Esophagus squamous epithelium (tissue), 5 donors: Measurements from ENCODE around the gene ZFHX3. TPM values are rescaled to one million over a fixed set of nuclear protein-coding genes. Genes with fewer than 3 reads are reported as not detected.

Experiments used
- DNase-seq: peaks from one replicate; lab custom pipeline; 2025; lab: John Stamatoyannopoulos, UW
- H3K27ac ChIP-seq, 4 donors: fragments of 200-600 bp; sonication (generic); one replicate each; pipeline ENCODE4 v1.5.1; 2016 to 2019; ENCODE audit warnings: mild to moderate bottlenecking in 1 of 4
- H3K27me3 ChIP-seq, 4 donors: fragments of 200-600 bp; sonication (generic); 1 replicate in 3 of 4; 2 replicates in 1 of 4; pipeline versions ENCODE4 v1.5.1 to v1.6.0; 2017 to 2021; ENCODE audit warnings: antibody characterized with exemption in 1 of 4
- H3K36me3 ChIP-seq, 3 donors: fragments of 200-600 bp; sonication (generic); one replicate each; pipeline ENCODE4 v1.5.1; 2016 to 2019
- H3K4me1 ChIP-seq, 3 donors: fragments of 200-600 bp; sonication (generic); one replicate each; pipeline ENCODE4 v1.5.1; 2017 to 2019
- H3K4me3 ChIP-seq, 4 donors: fragments of 200-600 bp; sonication (generic); 1 replicate in 3 of 4; 2 replicates in 1 of 4; pipeline ENCODE4 v1.5.1; 2016 to 2019; ENCODE audit warnings: mild to moderate bottlenecking in 2 of 4, moderate library complexity in 1 of 4
- H3K9me3 ChIP-seq, 3 donors: fragments of 200-600 bp; sonication (generic); one replicate each; pipeline ENCODE4 v1.5.1; 2016 to 2019
- POLR2A ChIP-seq, 4 donors: fragments of 450-650 bp; IDR thresholded peaks; one replicate each; pipeline ENCODE4 v1.6.1; 2017; ENCODE audit warnings: antibody characterized with exemption in 4 of 4, mild to moderate bottlenecking in 4 of 4, moderate library complexity in 3 of 4
- WGBS, 2 donors: methylation state at CpG; one replicate each; pipeline ENCODE4 v1.1.5; 2018; 5-methylcytosine and 5-hydroxymethylcytosine counted together
- intact Hi-C: fragments of 100-400 bp; cut with DNase I; formaldehyde crosslinking; loops from one replicate; pipeline ENCODE4 v1.15.0; 2022
- total RNA-seq, 4 donors: library from RNA; depleted of rRNA; stranded (reverse); fragments of >200 nt; gene quantifications; one replicate each; pipeline ENCODE4 v1.1.0, GENCODE V29; 2016
- TF ChIP-seq, protein P1 (sequence below), 6 experiments: fragments of 450-650 bp in 4 of 6; fragments of 200-600 bp in 2 of 6; sonication (generic) in 2 of 6; IDR thresholded peaks; one replicate each; pipeline ENCODE4 v1.5.1; 2016 to 2019; ENCODE audit warnings: antibody characterized with exemption in 6 of 6, mild to moderate bottlenecking in 4 of 6, moderate library complexity in 4 of 6
- donor health status: DM: yes; HTN: yes; CAD: no.

The ZFHX3 gene
- total RNA-seq, 4 donors from 2014 or later: 3.5 to 12.8 (median 4.5) TPM

DNA sequence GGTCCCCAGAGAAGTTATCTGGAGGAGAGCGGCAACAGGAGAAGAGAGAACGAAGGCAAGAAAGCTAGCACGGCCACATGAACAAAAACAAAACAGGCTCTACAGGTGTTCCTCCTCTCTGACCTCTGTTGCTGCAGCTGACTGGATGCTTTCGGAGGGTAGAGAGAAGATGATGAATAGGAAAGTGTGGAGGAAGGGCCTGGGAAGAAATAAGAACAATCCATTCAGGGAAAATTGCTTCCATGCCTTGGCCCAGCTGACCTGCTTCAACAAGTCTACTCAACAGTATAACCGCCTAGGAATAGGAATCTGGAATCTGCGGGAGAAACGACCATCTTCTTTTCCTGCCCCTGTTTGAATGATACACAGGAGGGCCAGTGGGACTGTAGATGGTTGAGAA lies 258.5 kb downstream of the ZFHX3 start:
- Histone ChIP-seq H3K27ac (no peak overlapping the region), H3K4me3 (no peak overlapping the region), H3K36me3 (peaks cover 0 to 34% (median 0%) of the 10 kb centered on the region in 3 donors), H3K9me3 (no peaks in the 10 kb centered on the region), H3K27me3 (no peaks in the 10 kb centered on the region), H3K4me1 (peaks cover 0 to 29% (median 3%) of the 10 kb centered on the region in 3 donors)
- TF ChIP-seq, protein P1, sequence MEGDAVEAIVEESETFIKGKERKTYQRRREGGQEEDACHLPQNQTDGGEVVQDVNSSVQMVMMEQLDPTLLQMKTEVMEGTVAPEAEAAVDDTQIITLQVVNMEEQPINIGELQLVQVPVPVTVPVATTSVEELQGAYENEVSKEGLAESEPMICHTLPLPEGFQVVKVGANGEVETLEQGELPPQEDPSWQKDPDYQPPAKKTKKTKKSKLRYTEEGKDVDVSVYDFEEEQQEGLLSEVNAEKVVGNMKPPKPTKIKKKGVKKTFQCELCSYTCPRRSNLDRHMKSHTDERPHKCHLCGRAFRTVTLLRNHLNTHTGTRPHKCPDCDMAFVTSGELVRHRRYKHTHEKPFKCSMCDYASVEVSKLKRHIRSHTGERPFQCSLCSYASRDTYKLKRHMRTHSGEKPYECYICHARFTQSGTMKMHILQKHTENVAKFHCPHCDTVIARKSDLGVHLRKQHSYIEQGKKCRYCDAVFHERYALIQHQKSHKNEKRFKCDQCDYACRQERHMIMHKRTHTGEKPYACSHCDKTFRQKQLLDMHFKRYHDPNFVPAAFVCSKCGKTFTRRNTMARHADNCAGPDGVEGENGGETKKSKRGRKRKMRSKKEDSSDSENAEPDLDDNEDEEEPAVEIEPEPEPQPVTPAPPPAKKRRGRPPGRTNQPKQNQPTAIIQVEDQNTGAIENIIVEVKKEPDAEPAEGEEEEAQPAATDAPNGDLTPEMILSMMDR (IDR thresholded peaks at IDR 0.05): no peak
- TF ChIP-seq POLR2A (IDR thresholded peaks at IDR 0.05): no peak
- intact Hi-C loops: no loop called here
- no peak for DNase-seq
- WGBS, 2 donors: 84 to 90% methylated on average over 7 of the region's 7 CpGs

DNA sequence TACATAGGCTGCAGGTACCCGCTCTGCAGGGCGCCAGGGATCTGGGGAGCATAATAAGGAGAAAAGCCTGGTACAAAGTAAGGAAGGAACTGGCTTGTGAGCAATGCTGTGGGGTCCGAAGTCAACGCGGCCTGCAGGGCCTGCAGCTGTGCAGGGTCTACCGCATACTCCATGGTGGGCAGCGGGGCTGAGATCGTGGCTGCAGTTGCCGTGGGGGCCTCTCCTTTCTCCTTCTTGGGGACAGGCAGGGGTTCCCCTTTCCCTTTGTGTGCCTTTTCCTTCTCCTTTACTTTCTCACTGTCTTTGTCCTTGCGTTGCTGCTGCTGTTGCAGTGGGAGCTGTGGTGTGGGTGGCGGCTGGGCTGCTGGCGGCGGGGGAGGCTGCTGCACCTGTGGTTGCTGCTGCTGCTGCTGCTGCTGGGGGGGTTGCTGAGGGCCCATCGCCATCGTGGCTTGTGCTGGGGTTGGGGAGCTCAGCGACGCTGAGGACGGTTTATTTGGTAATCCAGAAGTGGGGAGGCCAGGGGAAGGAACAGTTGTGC lies 259.6 kb downstream of the ZFHX3 start:
- intact Hi-C loops: no loop called here
- Histone ChIP-seq H3K4me1 (peaks cover 0 to 29% (median 3%) of the 10 kb centered on the region in 3 donors), H3K9me3 (no peaks in the 10 kb centered on the region), H3K27ac (no peak overlapping the region), H3K36me3 (peaks cover 0 to 23% (median 0%) of the 10 kb centered on the region in 3 donors), H3K4me3 (peak overlapping the region; percentile 17 to 62 (median 46)), H3K27me3 (no peaks in the 10 kb centered on the region)
- TF ChIP-seq POLR2A (IDR thresholded peaks at IDR 0.05): no peak
- TF ChIP-seq, protein P1 (IDR thresholded peaks at IDR 0.05): no peak
- no peak for DNase-seq
- WGBS, 2 donors: 82 to 85% methylated on average over 9 to 11 of the region's 18 CpGs

DNA sequence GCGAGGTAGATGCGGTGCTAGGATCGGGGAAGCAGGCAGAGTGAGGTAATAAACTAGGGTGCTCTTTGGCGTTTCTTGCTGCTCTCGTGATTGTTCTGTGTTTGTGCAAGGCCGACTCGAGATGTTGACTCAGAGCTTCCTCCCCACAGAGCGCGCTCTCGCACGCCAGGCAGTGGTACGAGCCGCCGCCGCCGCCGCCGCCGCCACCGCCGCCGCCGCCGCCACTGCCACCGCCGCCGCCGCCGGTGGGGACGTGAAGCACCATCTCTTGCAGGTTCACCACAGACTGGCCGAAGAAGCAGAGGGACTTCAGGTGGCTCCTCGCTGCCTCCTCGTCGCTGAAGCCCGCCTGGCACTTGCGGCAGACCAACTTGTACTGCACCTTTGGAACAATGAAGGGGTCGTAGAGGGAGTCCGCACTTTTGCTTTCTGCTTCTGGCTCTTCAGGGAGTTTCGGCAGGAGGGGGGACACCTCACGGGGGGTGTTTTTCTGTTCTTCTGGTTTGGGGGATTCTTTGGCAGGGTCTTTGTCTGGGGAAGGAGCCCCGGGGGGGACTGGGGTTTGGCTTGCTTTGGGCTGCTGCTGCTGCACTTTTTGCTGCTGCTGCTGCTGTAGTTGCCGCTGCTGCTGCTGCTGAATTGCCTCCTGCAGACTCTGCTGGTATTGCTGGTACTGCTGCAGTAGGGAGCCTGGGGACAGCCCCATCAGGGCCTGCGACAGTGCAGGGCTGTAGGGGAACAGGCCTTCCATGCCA lies 260.2 kb downstream of the ZFHX3 start:
- no peak for DNase-seq
- TF ChIP-seq POLR2A (IDR thresholded peaks at IDR 0.05): no peak
- TF ChIP-seq, protein P1 (IDR thresholded peaks at IDR 0.05): no peak
- peaks cover 0 to 29% (median 3%) of the 10 kb centered on the region in 3 donors for H3K4me1 ChIP-seq
- H3K27ac ChIP-seq: peak overlapping the region; percentile 40 to 69 (median 64)
- no peaks in the 10 kb centered on the region for H3K27me3 ChIP-seq
- WGBS, 2 donors: 11 to 28% methylated on average over 4 to 6 of the region's 43 CpGs
- peak overlapping the region; percentile 17 to 62 (median 46) for H3K4me3 ChIP-seq
- no peaks in the 10 kb centered on the region for H3K9me3 ChIP-seq
- intact Hi-C loops: no loop called here
- H3K36me3 ChIP-seq: peaks cover 0 to 16% (median 0%) of the 10 kb centered on the region in 3 donors

DNA sequence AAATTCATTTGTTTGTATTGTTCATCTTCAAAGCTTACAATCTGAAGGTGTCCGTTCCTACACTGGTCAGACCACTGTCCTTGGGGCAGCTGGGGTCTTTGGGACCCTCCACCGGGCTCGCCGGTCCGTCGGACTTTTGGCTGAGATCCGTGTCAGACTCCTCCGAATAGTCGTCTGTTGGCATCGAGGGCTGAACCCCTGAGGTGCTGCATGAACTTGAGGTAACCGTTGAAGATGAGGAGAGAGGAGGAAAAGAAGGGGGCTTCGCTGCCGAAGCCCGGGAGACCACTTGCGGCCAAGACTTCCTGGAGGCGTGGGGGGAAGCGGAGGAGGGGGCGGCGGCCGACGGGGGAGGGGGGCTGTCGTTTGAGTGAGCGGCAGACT lies 260.8 kb downstream of the ZFHX3 start:
- DNase-seq: no peak
- Histone ChIP-seq H3K4me3 (peak overlapping the region; percentile 17 to 62 (median 46)), H3K9me3 (no peaks in the 10 kb centered on the region), H3K27me3 (no peaks in the 10 kb centered on the region), H3K27ac (peak overlapping the region; percentile 40 to 69 (median 64)), H3K4me1 (peaks cover 0 to 29% (median 3%) of the 10 kb centered on the region in 3 donors), H3K36me3 (peaks cover 0 to 11% (median 0%) of the 10 kb centered on the region in 3 donors)
- TF ChIP-seq POLR2A (IDR thresholded peaks at IDR 0.05): no peak
- TF ChIP-seq, protein P1 (IDR thresholded peaks at IDR 0.05): no peak
- intact Hi-C loops: no loop called here
- WGBS, 2 donors: 13 to 53% methylated on average over 4 to 11 of the region's 23 CpGs

DNA sequence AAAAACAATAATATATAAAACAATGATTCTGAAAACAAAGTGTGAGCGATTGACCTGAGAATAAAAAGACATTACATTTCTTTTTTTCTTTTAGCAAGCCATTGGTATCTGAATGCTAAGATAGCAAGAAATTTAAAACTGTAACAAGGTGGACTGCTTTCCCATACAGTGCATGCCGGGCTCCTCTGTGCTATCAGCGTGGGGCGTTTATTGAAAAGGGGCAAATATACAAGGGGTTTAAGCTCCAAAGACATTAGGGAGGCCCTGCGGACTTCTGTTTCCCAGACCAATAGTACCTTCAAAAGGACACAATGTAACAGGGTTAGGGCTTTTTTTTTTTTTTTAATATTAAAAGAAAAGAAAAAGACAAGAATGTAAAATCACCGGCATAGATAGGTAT lies 261.3 kb downstream of the ZFHX3 start:
- no peak for DNase-seq
- intact Hi-C loops: no loop called here
- H3K27ac ChIP-seq: peak overlapping the region in 1 of 4 donors; percentile 64
- 86 to 90% methylated on average over 6 of the region's 6 CpGs for WGBS, 2 donors
- no peaks in the 10 kb centered on the region for H3K9me3 ChIP-seq
- peaks cover 0 to 29% (median 3%) of the 10 kb centered on the region in 3 donors for H3K4me1 ChIP-seq
- no peak for TF ChIP-seq POLR2A (IDR thresholded peaks at IDR 0.05)
- TF ChIP-seq, protein P1 (IDR thresholded peaks at IDR 0.05): no peak
- H3K27me3 ChIP-seq: no peaks in the 10 kb centered on the region
- peaks cover 0 to 6% (median 0%) of the 10 kb centered on the region in 3 donors for H3K36me3 ChIP-seq
- no peak overlapping the region for H3K4me3 ChIP-seq
